Ishikawa (cell line): Measurements from ENCODE around the gene SERGEF.

Experiments used
- CEBPB ChIP-seq: IDR thresholded peaks from 2 replicates; pipeline ENCODE4 v1.6.1; 2012
- CREB1 ChIP-seq: IDR thresholded peaks from 2 replicates; pipeline ENCODE4 v1.6.1; 2012; ENCODE audit warnings: low read depth
- EGR1 ChIP-seq: IDR thresholded peaks from 2 replicates; pipeline ENCODE4 v1.6.1; 2012
- EP300 ChIP-seq: IDR thresholded peaks from 2 replicates; pipeline ENCODE4 v1.6.1; 2012; ENCODE audit warnings: borderline replicate concordance
- FOXM1 ChIP-seq: IDR thresholded peaks from 2 replicates; pipeline ENCODE4 v1.6.1; 2012; ENCODE audit warnings: low read depth, borderline replicate concordance
- MAX ChIP-seq: IDR thresholded peaks from 2 replicates; pipeline ENCODE4 v1.6.1; 2012
- NFIC ChIP-seq: IDR thresholded peaks from 2 replicates; pipeline ENCODE4 v1.6.1; 2012
- RAD21 ChIP-seq: IDR thresholded peaks from 2 replicates; pipeline ENCODE4 v1.6.1; 2012; ENCODE audit warnings: low read depth
- REST ChIP-seq: IDR thresholded peaks from 2 replicates; pipeline ENCODE4 v1.6.1; 2012; ENCODE audit warnings: low read depth, mild to moderate bottlenecking
- TAF1 ChIP-seq: IDR thresholded peaks from 2 replicates; pipeline ENCODE4 v1.6.1; 2012; ENCODE audit warnings: low read depth, mild to moderate bottlenecking
- TCF12 ChIP-seq: IDR thresholded peaks from 2 replicates; pipeline ENCODE4 v1.6.1; 2012; ENCODE audit warnings: low read depth
- TEAD4 ChIP-seq: IDR thresholded peaks from 2 replicates; pipeline ENCODE4 v1.6.1; 2012
- USF1 ChIP-seq: IDR thresholded peaks from 2 replicates; pipeline ENCODE4 v1.6.1; 2012
- YY1 ChIP-seq: IDR thresholded peaks from 2 replicates; pipeline ENCODE4 v1.6.1; 2012; ENCODE audit warnings: low read depth
- ZBTB7A ChIP-seq: IDR thresholded peaks from 2 replicates; pipeline ENCODE4 v1.6.1; 2012; ENCODE audit warnings: low read depth

The SERGEF gene

GRCh38 chr11:17827006-17827405 is 185.8 kb downstream of the SERGEF start:
- TF ChIP-seq RAD21 (peak; percentile 53), EGR1 (no peak)

GRCh38 chr11:17822401-17822781 is 190.5 kb downstream of the SERGEF start:
- TF ChIP-seq CREB1 (no peak), ZBTB7A (no peak), FOXM1 (no peak), EGR1 (no peak), REST (no peak), TCF12 (no peak), CEBPB (no peak), EP300 (no peak), USF1 (no peak), TEAD4 (no peak), TAF1 (no peak), RAD21 (no peak), YY1 (no peak), MAX (no peak), NFIC (no peak)

- no peak for TF ChIP-seq TEAD4
- no peak for TF ChIP-seq CREB1
- TF ChIP-seq CEBPB, result no peak
- TF ChIP-seq MAX, result no peak
- TF ChIP-seq EGR1, result no peak
- TF ChIP-seq TAF1, result no peak
- no peak for TF ChIP-seq REST
- TF ChIP-seq TCF12, result no peak
- no peak for TF ChIP-seq USF1
- no peak for TF ChIP-seq YY1
- TF ChIP-seq FOXM1, result no peak
- no peak for TF ChIP-seq RAD21
- TF ChIP-seq EP300, result no peak
- TF ChIP-seq NFIC, result no peak
- TF ChIP-seq ZBTB7A, result no peak
Observed at GRCh38 chr11:17821648-17822400, 191.0 kb downstream of the SERGEF start.

GRCh38 chr11:17816232-17816931 is 196.5 kb downstream of the SERGEF start:
- TF ChIP-seq TEAD4, result no peak
- no peak for TF ChIP-seq YY1
- no peak for TF ChIP-seq EGR1
- TF ChIP-seq RAD21, result no peak
- TF ChIP-seq REST, result no peak
- no peak for TF ChIP-seq MAX
- no peak for TF ChIP-seq TAF1
- no peak for TF ChIP-seq USF1
- no peak for TF ChIP-seq EP300
